Right renal pelvis (tissue), 4 donors: Measurements from ENCODE around the gene AFM. TPM values are rescaled to one million over a fixed set of nuclear protein-coding genes. Genes with fewer than 3 reads are reported as not detected.
"Not testable (repeated sequence)": the region's sequence is repeated elsewhere in the genome, so short reads cannot be mapped to it uniquely, and the experiment has no call there.

Experiments used
- DNase-seq, 4 donors: peaks; one replicate each; pipeline ENCODE4 v3.0.0-alpha.2; 2013; ENCODE audit warnings: low read depth in 4 of 4, low spot score in 3 of 4, missing footprints in 1 of 4
- polyA plus RNA-seq, 4 donors: library from polyadenylated mRNA; unstranded; fragments of 120-200 nt; gene quantifications; one replicate each; pipeline ENCODE4 v1.2.1, GENCODE V29; 2013; ENCODE audit not compliant: insufficient read length in 4 of 4

The AFM gene
- polyA plus RNA-seq, 4 donors: 11.3 to 16.3 (median 14.6) TPM

GRCh38 chr4:73501664-73502265 is 20.2 kb downstream of the AFM start:
- DNase-seq: no peak

GRCh38 chr4:73505567-73505966 is 24.0 kb downstream of the AFM start:
- DNase-seq: no peak

- no peak for DNase-seq
These were observed 26.0 kb downstream of the AFM start for GRCh38 chr4:73507541-73507940.

GRCh38 chr4:73508651-73509050 is 27.1 kb downstream of the AFM start:
- no peak for DNase-seq

GRCh38 chr4:73518340-73518739 is 36.8 kb downstream of the AFM start:
- no peak for DNase-seq

GRCh38 chr4:73520821-73521220 is 39.3 kb downstream of the AFM start:
- DNase-seq: no peak

GRCh38 chr4:73523126-73523525 is 41.6 kb downstream of the AFM start:
- DNase-seq: no peak

GRCh38 chr4:73525611-73526010 is 44.1 kb downstream of the AFM start:
- DNase-seq: no peak

GRCh38 chr4:73527196-73527595 is 45.7 kb downstream of the AFM start:
- no peak for DNase-seq

GRCh38 chr4:73528171-73528570 is 46.6 kb downstream of the AFM start:
- no peak for DNase-seq

GRCh38 chr4:73533515-73534422 is 52.2 kb downstream of the AFM start:
- no peak for DNase-seq

- no peak for DNase-seq
These were observed 56.6 kb downstream of the AFM start for GRCh38 chr4:73538162-73538561.

GRCh38 chr4:73539386-73539785 is 57.8 kb downstream of the AFM start:
- no peak for DNase-seq

- DNase-seq: no peak
These were observed 59.3 kb downstream of the AFM start for GRCh38 chr4:73540826-73541225.

- no peak for DNase-seq
These were observed 59.7 kb downstream of the AFM start for GRCh38 chr4:73541251-73541650.

GRCh38 chr4:73544620-73545019 is 63.1 kb downstream of the AFM start:
- no peak for DNase-seq

GRCh38 chr4:73550865-73551264 is 69.3 kb downstream of the AFM start:
- DNase-seq: not testable (repeated sequence)

Other genes with a start within 250 kb of the AFM start
- gene ANKRD17, start 222.9 kb upstream of the AFM start, polyA plus RNA-seq: 10 to 100 TPM; 60.0 to 74.9 (median 68.7) TPM
- 10 to 100 TPM in 1 of 4 donors, 1 to 10 TPM in 3; 2.0 to 61.1 (median 3.3) TPM for gene ALB, start 77.5 kb upstream of the AFM start, polyA plus RNA-seq
- 1,000 to 10,000 TPM in 1 of 4 donors, 100 to 1,000 TPM in 3; 776 to 1,196 (median 982) TPM for gene AFP, start 45.5 kb upstream of the AFM start, polyA plus RNA-seq
- gene RASSF6, start 138.7 kb downstream of the AFM start, polyA plus RNA-seq: 1 to 10 TPM; 6.7 to 9.0 (median 7.3) TPM